Activated naive CD4-positive, alpha-beta T cell treated with Interleukin-2 at 50 U/mL for 16 hours (primary cell): ENCODE results near the gene ESRRA.

Experiments
- DNase-seq: peaks from one replicate; pipeline ENCODE4 v3.0.0-alpha.2; 2020

ESRRA gene

DNA sequence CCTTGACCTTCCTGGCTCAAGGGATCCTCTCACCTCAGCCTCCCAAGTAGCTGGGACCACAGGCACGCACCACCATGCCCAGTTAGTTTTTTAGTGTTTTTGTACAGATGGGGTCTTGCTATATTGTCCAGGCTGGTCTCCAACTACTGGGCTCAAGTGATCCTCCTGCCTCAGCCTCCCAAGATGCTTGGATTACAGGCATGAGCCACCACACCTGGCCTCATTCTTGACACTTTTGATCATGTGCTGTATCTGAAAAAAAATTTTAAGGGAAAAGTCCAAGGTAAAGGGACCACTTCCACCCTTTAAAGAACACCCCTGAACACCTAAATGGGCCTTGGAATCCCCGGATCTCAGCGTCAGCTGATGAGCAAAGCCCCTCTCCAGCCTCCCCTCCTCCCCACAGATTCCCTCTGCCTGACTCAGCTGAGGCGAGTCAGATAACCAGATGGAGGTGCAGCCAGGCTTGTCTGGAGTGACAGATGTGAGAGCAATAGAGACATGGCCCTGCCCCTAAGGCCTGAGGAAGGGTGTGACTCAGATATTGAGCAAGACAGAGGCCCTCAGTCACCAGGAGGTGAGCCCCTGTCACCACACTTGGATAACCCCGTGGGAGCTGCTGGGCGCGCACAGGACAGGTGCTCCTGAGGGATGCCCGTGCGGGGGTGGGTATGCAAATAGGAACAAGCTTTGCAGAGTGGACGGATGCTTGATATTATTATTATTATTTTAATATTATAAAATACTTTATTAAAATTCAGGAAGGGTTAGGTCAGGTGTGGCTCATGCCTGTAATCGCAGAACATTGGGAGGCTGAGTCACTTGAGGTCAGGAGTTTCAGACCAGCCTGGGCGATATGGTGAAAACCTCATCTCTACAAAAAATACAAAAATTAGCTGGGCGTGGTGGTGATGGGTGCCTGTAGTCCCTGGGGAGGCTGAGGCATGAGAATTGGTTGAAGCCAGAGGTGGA is 29.7 kb downstream of the ESRRA start:
- no peak for DNase-seq

DNA sequence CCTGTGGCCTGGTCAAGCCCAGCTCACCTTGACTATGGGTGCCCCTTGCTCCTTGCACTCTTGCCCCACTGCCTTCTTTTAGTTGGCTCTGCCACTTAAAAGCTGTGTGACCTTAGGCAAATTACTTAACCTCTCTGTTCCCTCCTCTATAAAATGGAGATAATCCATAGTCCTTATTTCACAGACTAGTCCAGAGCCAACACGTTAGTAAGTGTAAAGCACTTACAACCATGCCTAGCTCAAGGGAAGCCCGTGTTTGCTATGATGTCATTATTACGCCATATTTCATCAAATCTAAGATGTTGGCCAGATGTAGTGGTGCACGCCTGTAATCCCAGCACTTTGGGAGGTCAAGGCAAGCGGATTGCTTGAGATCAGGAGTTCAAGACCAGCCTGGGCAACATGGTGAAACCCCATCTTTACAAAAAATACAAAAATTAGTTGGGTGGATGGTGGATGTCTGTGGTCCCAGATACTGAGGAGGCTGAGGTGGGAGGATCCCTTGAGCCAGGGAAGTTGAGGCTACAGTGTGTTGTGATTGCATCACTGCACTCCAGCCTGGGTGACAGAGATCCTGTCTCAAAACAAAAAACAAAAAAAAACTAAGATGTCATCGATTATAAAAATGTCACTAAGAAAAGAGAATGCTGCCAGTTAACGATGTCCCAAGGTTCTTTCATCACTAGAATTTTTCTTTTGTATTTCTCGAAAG is 32.4 kb downstream of the ESRRA start:
- no peak for DNase-seq

DNA sequence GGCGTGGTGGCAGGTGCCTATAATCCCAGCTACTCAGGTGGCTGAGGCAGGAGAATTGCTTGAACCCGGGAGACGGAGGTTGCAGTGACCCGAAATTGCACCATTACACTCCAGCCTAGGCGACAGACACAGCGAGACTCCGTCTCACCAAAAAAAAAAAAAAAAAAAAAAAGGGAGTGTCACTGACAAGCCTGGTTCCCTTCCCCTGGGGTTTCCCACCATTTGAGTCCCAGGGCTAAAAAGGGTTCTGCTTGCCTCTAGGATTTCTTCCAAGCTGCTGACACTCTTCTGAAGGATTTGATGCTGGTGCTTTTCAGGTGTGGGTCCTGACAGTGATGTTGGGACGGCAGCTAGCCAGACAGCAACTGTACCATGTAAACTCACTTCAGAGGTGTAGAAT is 33.4 kb downstream of the ESRRA start:
- no peak for DNase-seq

DNA sequence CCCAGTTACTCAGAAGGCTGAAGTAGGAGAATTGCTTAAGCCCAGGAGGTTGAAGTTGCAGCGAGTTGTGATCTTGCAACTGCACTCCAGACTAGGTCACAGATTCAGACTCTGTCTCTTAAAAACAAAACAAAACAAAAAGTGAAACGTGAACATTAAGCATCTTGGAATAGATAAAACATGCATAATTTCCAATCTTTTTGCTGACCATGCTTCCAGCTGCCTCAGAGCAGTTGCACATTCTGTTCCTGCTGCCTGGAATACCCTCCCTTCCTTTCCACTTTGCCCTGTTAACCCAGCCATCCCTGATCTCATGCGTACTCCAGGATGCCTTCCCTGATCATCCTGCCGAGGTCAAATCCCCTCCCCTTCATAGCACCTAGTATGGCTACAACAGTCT is 34.0 kb downstream of the ESRRA start:
- no peak for DNase-seq

DNA sequence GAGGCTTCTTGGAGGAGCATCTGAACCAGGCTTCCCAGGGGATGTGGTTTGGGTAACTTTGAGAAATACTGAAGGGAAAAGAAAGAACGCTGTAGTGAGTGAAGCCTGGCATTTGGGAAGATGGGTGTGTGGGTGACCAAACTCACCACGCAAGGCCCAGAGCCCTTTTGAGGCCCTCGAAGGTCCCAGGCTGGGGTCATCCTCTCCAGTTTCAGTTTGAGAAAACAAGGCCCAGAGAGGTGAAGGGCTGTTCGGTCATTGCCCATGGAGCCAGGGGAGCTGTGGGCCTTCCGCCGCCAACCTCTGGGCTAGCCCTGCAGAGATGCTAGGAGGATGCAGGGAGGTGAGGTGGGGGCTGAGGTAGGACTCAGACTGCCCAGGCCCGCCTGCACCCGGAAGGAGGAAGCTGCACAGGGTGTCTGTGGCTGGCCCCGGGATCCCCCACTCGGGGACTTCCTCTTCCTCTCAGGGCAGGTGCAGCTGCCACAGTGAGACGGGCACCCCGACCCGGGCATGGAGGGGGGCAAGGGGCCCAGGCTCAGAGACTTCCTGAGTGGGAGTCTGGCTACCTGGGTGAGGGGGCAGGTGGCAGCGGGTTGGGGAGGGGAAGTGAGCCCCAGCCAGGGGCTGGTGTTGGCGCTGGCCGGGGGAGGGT is 34.6 kb downstream of the ESRRA start, which contains the start of gene CCDC88B:
TSS of gene CCDC88B (plus strand) at position 451 of the 655 bp plus-strand sequence. CDS start at position 514, 63 bp downstream.
- DNase-seq, result peak; percentile 84

DNA sequence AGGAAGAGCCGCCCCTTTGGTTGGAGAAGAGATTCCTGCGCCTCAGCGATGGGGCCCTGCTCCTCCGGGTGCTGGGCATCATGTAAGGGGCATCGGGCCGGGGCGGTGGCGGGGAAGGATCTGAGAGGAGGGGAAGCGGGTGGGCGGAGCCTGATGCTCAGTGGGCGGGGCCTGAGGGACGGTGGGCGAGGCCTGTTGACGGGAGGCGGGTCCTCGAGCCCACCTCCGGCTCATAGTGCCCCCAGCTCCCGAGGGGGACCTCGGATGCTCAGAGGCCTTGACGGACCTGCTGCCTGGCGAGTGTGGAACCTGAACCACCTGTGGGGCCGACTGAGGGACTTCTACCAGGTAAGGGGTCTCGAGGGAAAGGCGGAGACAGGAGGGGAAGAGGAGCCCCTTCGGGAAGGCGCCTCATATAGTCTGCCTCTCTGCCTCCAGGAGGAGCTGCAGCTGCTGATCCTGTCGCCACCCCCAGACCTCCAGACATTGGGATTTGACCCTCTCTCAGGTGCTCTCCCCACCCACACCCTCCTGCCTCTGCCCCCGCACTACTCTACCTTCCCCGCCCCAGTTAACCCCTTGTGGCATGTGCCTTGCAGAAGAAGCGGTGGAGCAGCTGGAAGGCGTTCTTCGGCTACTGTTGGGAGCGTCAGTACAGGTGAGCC is 35.5 kb downstream of the ESRRA start:
- peak; percentile 76 for DNase-seq

DNA sequence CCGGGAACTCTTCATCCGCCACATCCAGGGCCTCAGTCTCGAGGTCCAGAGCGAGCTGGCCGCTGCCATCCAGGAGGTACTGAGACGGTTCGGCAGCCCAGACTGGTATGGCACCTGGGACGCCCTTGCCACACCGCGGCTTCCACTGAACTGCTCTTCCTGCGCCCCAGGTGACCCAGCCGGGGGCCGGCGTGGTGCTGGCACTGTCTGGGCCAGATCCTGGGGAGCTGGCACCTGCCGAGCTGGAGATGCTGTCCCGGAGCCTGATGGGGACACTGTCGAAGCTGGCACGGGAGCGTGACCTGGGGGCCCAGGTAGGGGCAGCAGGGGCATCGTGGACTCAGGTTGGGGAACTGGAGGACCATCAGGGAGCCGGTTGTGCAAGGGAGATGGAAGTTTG is 36.1 kb downstream of the ESRRA start:
- no peak for DNase-seq

DNA sequence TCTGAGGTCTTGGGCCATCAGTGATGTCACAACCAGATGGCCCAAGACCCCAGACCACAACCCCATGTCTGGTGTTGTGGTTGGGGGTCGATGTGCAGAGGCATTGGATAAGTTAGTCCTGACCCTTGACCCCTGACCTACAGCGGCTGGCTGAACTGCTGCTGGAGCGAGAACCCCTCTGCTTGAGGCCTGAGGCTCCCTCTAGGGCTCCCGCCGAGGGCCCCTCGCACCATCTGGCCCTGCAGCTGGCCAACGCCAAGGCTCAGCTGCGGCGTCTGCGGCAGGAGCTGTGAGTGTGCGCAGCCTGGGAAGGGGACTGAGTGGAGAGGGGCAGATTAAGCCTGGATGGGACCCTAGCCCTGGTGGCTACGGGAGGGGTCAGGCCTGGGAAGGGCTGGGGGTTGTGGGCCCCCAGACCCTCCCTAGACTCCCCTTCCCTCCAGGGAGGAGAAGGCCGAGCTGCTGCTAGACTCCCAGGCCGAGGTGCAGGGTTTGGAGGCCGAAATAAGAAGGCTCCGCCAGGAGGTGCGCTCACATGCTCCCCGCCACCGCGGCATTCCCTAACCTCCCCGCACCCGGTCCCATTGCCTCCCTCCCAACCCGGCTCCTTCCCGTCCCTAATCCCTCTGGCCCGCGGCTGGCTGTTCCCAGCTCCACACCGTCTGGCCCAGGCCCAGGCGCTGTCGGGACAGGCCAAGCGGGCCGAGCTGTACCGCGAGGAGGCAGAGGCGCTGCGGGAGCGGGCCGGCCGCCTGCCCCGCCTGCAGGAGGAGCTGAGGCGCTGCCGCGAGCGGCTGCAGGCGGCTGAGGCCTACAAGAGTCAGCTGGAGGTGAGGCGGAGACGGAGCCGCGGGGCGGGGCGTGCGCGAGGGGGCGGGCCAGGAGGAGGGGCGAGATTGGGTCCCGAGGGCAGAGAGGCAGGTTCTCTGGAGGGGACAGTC is 36.8 kb downstream of the ESRRA start:
- peak; percentile 92 for DNase-seq

DNA sequence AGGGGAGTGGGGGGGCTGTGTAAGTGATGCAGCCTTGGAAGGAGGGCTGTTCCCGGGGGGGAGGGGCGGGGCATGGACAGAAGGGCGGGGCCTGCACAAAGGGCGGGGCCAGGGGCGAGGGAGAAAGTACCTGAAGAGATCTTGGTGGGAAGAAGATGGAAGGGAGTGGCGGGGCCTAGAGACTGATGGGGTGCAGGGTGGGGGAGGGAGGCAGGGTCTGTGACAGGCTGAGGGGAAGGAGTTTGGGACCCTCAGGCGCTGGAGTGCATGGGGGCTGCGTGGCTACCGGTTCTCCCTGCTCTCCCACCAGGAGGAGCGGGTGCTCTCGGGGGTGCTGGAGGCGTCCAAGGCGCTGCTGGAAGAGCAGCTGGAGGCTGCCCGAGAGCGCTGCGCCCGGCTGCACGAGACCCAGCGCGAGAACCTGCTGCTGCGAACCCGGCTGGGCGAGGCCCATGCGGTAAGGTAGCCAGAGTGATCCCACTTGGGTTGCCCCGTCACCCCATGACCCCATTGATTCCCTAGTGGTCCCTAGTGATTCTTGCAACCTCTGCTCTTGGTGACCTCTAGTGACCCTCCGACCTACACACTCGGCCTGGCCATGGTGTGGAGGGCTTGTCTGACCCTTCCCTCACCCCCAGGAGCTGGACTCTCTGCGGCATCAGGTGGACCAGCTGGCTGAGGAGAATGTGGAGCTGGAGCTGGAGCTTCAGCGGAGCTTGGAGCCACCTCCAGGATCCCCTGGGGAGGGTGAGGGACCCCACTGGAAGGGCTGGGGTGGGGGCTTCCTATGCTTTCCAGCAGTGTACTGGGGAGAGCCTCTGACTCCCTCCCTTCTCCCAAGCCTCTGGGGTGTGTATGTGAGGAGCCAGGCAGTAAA is 37.8 kb downstream of the ESRRA start:
- no peak for DNase-seq

DNA sequence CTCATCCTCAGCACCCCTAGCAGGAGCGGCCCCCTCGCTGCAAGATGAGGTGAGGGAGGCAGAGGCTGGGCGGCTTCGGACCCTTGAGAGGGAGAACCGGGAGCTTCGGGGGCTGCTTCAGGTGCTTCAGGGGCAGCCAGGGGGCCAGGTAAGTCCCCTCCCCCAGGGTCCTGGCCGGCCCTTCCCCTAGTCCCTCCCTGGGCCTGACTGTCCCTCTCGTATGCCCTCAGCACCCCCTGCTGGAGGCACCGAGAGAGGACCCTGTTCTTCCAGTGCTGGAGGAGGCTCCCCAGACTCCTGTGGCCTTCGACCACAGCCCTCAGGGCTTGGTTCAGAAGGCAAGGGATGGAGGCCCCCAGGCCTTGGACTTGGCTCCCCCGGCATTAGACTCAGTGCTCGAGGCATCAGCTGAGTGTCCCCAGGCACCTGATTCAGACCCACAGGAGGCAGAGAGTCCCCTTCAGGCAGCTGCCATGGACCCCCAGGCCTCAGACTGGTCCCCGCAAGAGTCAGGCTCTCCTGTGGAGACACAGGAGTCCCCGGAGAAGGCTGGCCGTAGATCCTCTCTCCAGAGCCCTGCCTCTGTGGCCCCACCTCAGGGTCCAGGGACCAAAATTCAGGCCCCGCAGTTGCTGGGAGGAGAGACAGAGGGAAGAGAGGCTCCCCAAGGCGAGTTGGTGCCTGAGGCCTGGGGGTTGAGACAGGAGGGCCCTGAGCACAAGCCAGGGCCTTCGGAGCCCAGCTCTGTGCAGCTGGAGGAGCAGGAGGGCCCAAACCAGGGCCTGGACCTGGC is 38.6 kb downstream of the ESRRA start:
- DNase-seq, result no peak

DNA sequence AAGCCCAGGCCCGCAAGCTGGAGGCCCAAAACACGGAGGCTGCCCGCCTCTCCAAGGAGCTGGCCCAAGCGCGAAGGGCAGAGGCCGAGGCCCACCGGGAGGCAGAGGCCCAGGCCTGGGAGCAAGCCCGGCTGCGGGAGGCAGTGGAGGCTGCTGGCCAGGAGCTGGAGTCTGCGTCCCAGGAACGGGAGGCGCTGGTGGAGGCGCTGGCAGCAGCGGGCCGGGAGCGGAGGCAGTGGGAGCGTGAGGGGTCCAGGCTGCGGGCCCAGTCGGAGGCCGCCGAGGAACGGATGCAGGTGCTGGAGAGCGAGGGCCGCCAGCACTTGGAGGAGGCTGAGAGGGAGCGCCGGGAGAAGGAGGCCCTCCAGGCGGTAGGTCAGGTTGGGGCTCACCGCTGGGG is 39.5 kb downstream of the ESRRA start:
- no peak for DNase-seq

DNA sequence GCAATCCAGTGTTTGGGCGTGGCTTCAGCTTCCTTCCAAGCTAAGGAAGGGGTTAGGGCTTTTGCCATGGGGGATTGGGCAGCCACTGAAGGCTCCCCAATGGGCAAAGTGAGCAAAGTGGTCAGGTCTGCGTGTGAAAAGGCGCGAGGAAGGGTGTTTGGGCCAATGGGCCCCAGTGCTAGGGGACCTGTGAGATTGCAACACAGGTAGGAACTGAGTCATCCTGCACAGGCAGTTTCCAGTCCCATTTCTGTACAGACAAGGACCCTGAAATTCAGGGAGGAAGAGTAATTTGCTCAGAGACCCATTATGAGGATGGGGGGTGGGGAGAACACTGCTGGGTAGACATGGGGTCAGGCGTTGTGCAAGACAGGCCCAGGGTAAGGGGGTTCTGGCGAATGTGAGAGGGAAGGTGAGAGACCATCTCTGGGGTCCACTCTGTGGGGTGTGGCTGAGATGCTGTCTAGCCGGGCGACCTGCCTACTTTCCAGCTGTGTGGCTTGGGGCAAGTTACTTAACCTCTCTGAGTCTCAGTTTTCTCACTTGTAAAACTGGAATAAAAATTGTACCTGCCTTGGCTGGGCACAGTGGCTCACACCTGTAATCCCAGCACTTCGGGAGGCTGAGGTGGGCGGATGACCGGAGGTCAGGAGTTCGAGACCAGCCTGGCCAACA is 42.0 kb downstream of the ESRRA start:
- no peak for DNase-seq

DNA sequence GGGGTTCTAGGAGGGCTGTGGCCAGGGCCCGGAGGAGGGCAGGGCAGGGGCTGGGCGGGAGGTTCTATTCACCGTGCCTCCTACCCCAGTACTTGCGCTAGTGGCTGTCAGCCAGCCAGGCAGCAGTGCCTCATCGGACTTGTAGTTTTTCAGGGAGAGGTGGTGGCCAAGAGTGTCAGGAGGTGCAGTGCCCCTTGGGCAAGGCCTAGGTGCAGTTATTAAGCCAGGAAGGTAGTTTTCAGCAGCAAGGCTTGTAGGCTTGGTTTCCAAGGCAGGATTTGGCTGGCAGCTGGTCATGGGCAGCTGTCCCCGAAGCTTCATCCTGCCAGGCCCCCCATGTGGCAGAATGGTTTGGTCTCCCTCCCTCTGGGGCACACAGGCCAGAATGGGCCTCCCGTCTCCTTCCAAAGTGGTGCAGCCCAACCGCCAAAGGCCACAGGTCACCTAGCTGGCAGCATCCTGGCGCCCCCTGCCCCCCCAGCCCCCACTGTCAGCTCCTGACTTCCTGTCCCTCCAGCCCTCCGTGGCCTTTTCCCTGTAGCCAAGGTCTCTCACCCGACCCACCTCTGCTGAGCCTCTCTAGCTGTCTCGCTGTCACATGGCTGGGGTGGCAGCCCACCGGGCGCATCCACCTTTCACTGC is 43.2 kb downstream of the ESRRA start:
- DNase-seq, result no peak

DNA sequence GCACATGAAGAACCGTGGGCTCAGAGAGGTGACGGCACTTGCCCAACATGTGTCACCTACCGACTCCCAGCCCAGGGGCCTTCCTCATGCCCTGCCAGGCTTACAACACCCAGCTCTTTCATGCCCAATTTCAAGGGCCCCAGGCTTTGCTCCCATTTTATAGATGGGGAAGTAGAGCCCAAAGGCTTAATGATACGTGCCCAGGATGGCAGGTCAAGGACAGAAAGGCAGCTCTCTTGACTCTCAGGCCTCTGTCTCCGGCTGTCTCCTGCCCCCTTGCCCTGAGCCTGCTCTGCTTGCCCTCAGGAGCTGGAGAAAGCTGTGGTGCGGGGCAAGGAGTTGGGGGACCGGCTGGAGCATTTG is 43.7 kb downstream of the ESRRA start:
- no peak for DNase-seq

DNA sequence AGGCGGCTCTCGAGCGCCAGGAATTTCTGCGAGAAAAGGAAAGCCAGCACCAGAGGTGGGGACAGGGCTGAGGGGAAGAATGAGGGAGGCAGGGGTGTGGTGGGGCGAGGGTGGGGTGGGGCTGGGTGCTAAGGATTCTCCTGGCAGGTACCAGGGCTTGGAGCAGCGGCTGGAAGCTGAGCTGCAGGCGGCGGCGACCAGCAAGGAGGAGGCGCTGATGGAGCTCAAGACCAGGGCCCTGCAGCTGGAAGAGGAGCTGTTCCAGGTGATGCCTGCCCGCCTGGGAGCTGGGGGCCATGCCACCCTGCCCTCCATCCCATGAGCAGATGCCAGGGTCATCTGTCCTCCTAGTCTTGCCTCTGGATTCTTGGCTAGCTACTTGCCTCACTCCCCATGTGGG is 44.1 kb downstream of the ESRRA start:
- DNase-seq, result no peak

DNA sequence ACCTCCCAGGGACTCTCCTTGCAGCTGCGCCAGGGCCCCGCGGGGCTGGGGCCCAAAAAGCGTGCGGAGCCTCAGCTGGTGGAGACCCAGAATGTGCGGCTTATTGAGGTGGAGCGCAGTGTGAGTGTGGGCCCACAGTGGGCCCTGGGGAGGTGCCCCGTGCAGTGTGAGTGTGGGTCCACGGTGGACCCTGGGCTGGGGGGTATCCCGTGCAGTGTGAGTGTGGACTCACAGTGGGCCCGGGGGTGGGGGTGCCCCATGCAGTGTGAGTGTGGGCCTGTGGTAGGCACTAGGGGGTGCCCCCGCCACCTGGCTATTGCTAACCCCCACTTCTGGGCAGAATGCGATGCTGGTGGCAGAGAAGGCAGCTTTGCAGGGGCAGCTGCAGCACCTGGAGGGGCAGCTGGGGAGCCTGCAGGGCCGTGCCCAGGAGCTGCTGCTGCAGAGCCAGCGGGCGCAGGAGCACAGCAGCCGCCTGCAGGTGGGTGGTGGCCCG is 45.9 kb downstream of the ESRRA start:
- DNase-seq, result no peak

DNA sequence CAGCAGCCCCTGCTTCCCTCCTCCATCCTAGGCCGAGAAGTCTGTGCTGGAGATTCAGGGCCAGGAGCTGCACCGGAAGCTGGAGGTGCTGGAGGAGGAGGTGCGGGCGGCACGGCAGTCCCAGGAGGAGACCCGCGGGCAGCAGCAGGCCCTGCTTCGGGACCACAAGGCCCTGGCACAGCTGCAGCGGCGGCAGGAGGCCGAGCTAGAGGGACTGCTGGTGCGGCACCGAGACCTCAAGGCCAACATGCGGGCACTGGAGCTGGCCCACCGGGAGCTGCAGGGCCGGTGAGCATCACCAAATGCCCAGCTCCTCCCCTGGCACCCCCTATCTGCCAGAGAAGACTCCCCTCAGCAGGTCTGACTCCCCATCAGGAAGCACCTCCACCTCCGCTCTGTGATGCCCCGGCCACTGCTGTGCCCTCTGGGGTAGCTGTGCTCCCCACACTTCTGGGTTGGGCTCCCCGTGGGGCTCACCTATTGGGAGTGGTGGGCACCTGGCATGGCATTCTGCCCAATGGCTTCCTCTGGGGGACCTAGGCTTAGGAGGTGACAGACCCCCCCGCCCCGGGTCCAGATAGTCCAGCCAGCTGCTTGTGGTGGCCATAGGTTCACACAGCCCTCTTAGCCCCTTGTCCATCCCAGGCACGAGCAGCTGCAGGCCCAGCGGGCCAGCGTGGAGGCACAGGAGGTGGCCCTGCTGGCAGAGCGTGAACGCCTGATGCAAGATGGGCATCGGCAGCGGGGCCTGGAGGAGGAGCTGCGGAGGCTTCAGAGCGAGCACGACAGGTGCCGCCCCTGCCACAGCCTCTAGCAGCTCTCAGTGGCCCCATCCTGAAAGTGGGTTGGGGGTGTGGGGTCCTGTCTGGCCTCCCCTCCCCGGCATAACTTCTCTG is 47.0 kb downstream of the ESRRA start:
- DNase-seq, result no peak
